ENCODE data around the gene GYS2. TPM values are rescaled to one million over a fixed set of nuclear protein-coding genes. Genes with fewer than 3 reads are reported as not detected.

GYS2 gene
- total RNA-seq, 1 experiment from 2014 or later: not detected

- DNase-seq (no peak), ATAC-seq (no peak)
- Histone ChIP-seq H3F3A (ENCODE audit: low read length, unreplicated experiment) (no peaks in the 10 kb centered on the region), H3K79me2 (ENCODE audit: low read length) (peaks cover 50% of the 10 kb centered on the region), H3K9me2 (replicated peaks; ENCODE audit: low read length) (no peaks in the 10 kb centered on the region), H3K36me3 (ENCODE audit: low read depth, low read length) (peaks cover 58% of the 10 kb centered on the region), H3K4me3 (ENCODE audit: low read length) (no peak overlapping the region), H3K9ac (ENCODE audit: low read length) (no peak overlapping the region), H3K9me3 (ENCODE audit: low read length) (no peaks in the 10 kb centered on the region), H3K4me2 (ENCODE audit: low read length) (no peak overlapping the region), H3K4me1 (ENCODE audit: insufficient read depth, low read length) (0 out of 2 replicates have a peak, but pooled peaks cover 5% of the 10 kb centered on the region), H3K27ac (ENCODE audit: low read length) (no peak overlapping the region), H2AFZ (ENCODE audit: low read length) (no peak overlapping the region), H4K20me1 (ENCODE audit: low read length) (peaks cover 23% of the 10 kb centered on the region), H3K27me3 (ENCODE audit: low read length) (no peaks in the 10 kb centered on the region)
- POLR2A ChIA-PET (ENCODE audit: unreplicated experiment): no interaction called here
- CTCF ChIA-PET: no interaction called here
- BruUV-seq (replicated peaks): no TSS peak
- TF ChIP-seq EZH2phosphoT487 (IDR thresholded peaks at IDR 0.05; ENCODE audit: borderline replicate concordance, low read length) (no peak), CTCF (conservative IDR thresholded peaks at IDR 0.05; ENCODE audit: low read depth, low read length) (no peak), EZH2 (IDR thresholded peaks at IDR 0.05; ENCODE audit: low read length, unreplicated experiment) (no peak)
- intact Hi-C loops (cut with micrococcal nuclease): loop anchor here (10.0 kb wide), 1 partner anchor 126 kb away; the partner anchor contains the start of gene SPX
Measured at GRCh38 chr12:21650997-21651396, 46.4 kb upstream of the GYS2 start.

GRCh38 chr12:21649034-21649433 is 44.4 kb upstream of the GYS2 start:
- intact Hi-C loops (cut with micrococcal nuclease): no loop called here
- Histone ChIP-seq H3K9me3 (ENCODE audit: low read length) (no peaks in the 10 kb centered on the region), H4K20me1 (ENCODE audit: low read length) (peaks cover 4% of the 10 kb centered on the region; the same call in 1 of the 2 replicates), H3K27ac (ENCODE audit: low read length) (no peak overlapping the region), H3K36me3 (ENCODE audit: low read depth, low read length) (peaks cover 54% of the 10 kb centered on the region), H3K79me2 (ENCODE audit: low read length) (peaks cover 31% of the 10 kb centered on the region), H3K9ac (ENCODE audit: low read length) (no peak overlapping the region), H3K27me3 (ENCODE audit: low read length) (no peaks in the 10 kb centered on the region), H2AFZ (ENCODE audit: low read length) (no peak overlapping the region), H3K4me2 (ENCODE audit: low read length) (no peak overlapping the region), H3K4me1 (ENCODE audit: insufficient read depth, low read length) (no peaks in the 10 kb centered on the region), H3F3A (ENCODE audit: low read length, unreplicated experiment) (no peaks in the 10 kb centered on the region), H3K9me2 (replicated peaks; ENCODE audit: low read length) (no peaks in the 10 kb centered on the region), H3K4me3 (ENCODE audit: low read length) (no peak overlapping the region)
- BruUV-seq (replicated peaks): no TSS peak
- TF ChIP-seq EZH2phosphoT487 (IDR thresholded peaks at IDR 0.05; ENCODE audit: borderline replicate concordance, low read length) (no peak), CTCF (conservative IDR thresholded peaks at IDR 0.05; ENCODE audit: low read depth, low read length) (no peak), EZH2 (IDR thresholded peaks at IDR 0.05; ENCODE audit: low read length, unreplicated experiment) (no peak)
- ChIA-PET POLR2A (ENCODE audit: unreplicated experiment) (no interaction called here), CTCF (no interaction called here)
- ATAC-seq: no peak
- DNase-seq: no peak

- no peaks in the 10 kb centered on the region for H3K27me3 ChIP-seq (ENCODE audit: low read length)
- no peak overlapping the region for H2AFZ ChIP-seq (ENCODE audit: low read length)
- no peaks in the 10 kb centered on the region for H3K9me2 ChIP-seq (replicated peaks; ENCODE audit: low read length)
- H3K36me3 ChIP-seq (ENCODE audit: low read depth, low read length): peaks cover 56% of the 10 kb centered on the region
- TF ChIP-seq CTCF (conservative IDR thresholded peaks at IDR 0.05; ENCODE audit: low read depth, low read length) (no peak), EZH2 (IDR thresholded peaks at IDR 0.05; ENCODE audit: low read length, unreplicated experiment) (no peak), EZH2phosphoT487 (IDR thresholded peaks at IDR 0.05; ENCODE audit: borderline replicate concordance, low read length) (no peak)
- ATAC-seq (no peak), DNase-seq (no peak)
- POLR2A ChIA-PET (ENCODE audit: unreplicated experiment): no interaction called here
- no peaks in the 10 kb centered on the region for H3K4me1 ChIP-seq (ENCODE audit: insufficient read depth, low read length)
- CTCF ChIA-PET: no interaction called here
- intact Hi-C loops (cut with micrococcal nuclease): no loop called here
- no peak overlapping the region for H3K4me3 ChIP-seq (ENCODE audit: low read length)
- no peak overlapping the region for H3K4me2 ChIP-seq (ENCODE audit: low read length)
- 0 out of 2 replicates have a peak, but pooled peaks cover 2% of the 10 kb centered on the region for H4K20me1 ChIP-seq (ENCODE audit: low read length)
- BruUV-seq (replicated peaks): no TSS peak
- no peaks in the 10 kb centered on the region for H3K9me3 ChIP-seq (ENCODE audit: low read length)
- H3K9ac ChIP-seq (ENCODE audit: low read length): no peak overlapping the region
- no peaks in the 10 kb centered on the region for H3F3A ChIP-seq (ENCODE audit: low read length, unreplicated experiment)
- H3K79me2 ChIP-seq (ENCODE audit: low read length): peaks cover 26% of the 10 kb centered on the region
- H3K27ac ChIP-seq (ENCODE audit: low read length): no peak overlapping the region
Measured at GRCh38 chr12:21648378-21648777, 43.7 kb upstream of the GYS2 start.

Data from PC-3 (cell line).